ENCODE data around the gene SH3YL1.

The SH3YL1 gene

GRCh38 chr2:211486-212184, 52.2 kb downstream of the SH3YL1 start:
- H3K4me3 ChIP-seq (ENCODE audit: control insufficient read depth, low read depth, low read length), result no peak overlapping the region
- DNase-seq (ENCODE audit: low read depth), result no peak
- no peak for TF ChIP-seq CTCF (IDR thresholded peaks at IDR 0.05; ENCODE audit: control insufficient read depth, insufficient read depth, low read depth, low read length, missing control alignments)

GRCh38 chr2:210660-211059, 53.2 kb downstream of the SH3YL1 start:
- H3K4me3 ChIP-seq (ENCODE audit: control insufficient read depth, low read depth, low read length), result no peak overlapping the region
- DNase-seq (ENCODE audit: low read depth), result no peak
- no peak for TF ChIP-seq CTCF (IDR thresholded peaks at IDR 0.05; ENCODE audit: control insufficient read depth, insufficient read depth, low read depth, low read length, missing control alignments)

GRCh38 chr2:209470-209869, 54.4 kb downstream of the SH3YL1 start:
- H3K4me3 ChIP-seq (ENCODE audit: control insufficient read depth, low read depth, low read length), result no peak overlapping the region
- DNase-seq (ENCODE audit: low read depth), result no peak
- no peak for TF ChIP-seq CTCF (IDR thresholded peaks at IDR 0.05; ENCODE audit: control insufficient read depth, insufficient read depth, low read depth, low read length, missing control alignments)

- H3K4me3 ChIP-seq (ENCODE audit: control insufficient read depth, low read depth, low read length), result no peak overlapping the region
- no peak for TF ChIP-seq CTCF (IDR thresholded peaks at IDR 0.05; ENCODE audit: control insufficient read depth, insufficient read depth, low read depth, low read length, missing control alignments)
- DNase-seq (ENCODE audit: low read depth), result no peak
Observed at GRCh38 chr2:208335-208734, 55.5 kb downstream of the SH3YL1 start.

- DNase-seq (ENCODE audit: low read depth), result no peak
- TF ChIP-seq CTCF (IDR thresholded peaks at IDR 0.05; ENCODE audit: control insufficient read depth, insufficient read depth, low read depth, low read length, missing control alignments), result no peak
Observed at GRCh38 chr2:203984-204383, 59.8 kb downstream of the SH3YL1 start.

GRCh38 chr2:203401-203800, 60.4 kb downstream of the SH3YL1 start:
- TF ChIP-seq CTCF (IDR thresholded peaks at IDR 0.05; ENCODE audit: control insufficient read depth, insufficient read depth, low read depth, low read length, missing control alignments), result no peak
- DNase-seq (ENCODE audit: low read depth), result no peak
- no peak overlapping the region for H3K4me3 ChIP-seq (ENCODE audit: control insufficient read depth, low read depth, low read length)

More at GRCh38 chr2:203984-204383, 59.8 kb downstream of the SH3YL1 start:
- no peak overlapping the region for H3K4me3 ChIP-seq (ENCODE audit: control insufficient read depth, low read depth, low read length)
